Tongue (tissue), 2 donors: ENCODE results near the gene TTC39A. TPM values are rescaled to one million over a fixed set of nuclear protein-coding genes. Genes with fewer than 3 reads are reported as not detected.

Experiments used
- DNase-seq: peaks from one replicate; pipeline ENCODE4 v3.0.0-alpha.2; 2015
- total RNA-seq: library from RNA; depleted of rRNA; stranded (reverse); fragments of >200 nt; gene quantifications from one replicate; pipeline ENCODE4 v1.2.3, GENCODE V29; 2014

TTC39A gene
- total RNA-seq, 1 donor from 2014 or later: 1.7 TPM

- no peak for DNase-seq
Observed at GRCh38 chr1:51314974-51315373, 15.4 kb downstream of the TTC39A start.

DNA sequence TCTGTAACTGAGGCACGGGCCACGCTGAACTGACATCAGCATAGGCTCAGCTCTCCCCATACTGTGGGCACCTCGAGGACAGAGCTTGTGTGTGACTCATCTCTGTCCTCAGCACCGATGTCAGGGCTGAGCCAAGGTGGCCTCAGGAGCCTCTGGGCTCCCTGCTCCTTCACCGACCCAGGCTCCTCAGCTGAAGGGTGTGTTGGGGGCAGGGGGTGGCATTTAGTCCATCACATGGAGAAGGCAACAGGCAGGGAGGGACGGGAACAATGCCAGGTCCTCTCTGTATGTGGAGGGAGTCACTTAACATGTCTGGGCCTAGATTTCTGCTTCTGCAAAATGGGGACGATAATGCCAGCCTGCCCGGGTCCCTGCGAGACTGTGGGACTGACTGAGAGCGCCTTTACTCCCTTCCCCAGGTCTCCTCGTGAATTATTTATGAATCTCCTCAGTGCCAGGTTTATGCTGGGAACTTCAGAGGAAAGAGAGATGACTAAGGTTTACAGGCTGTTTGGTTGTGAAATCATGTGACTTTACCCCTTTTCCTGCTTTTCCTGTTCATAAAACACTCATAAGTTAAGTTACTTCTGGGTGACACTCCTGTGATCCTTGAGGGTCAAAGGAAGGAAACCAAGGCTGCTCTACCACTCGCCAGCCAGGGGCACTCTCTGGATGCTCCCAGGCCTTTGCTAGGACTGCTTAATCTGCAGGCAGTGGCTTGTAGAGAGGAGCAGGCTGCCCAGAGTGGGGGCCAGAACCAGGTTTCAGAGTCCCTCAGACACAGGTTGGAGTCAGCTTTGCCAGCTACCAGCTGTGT, 16.2 kb downstream of the TTC39A start:
- no peak for DNase-seq

DNA sequence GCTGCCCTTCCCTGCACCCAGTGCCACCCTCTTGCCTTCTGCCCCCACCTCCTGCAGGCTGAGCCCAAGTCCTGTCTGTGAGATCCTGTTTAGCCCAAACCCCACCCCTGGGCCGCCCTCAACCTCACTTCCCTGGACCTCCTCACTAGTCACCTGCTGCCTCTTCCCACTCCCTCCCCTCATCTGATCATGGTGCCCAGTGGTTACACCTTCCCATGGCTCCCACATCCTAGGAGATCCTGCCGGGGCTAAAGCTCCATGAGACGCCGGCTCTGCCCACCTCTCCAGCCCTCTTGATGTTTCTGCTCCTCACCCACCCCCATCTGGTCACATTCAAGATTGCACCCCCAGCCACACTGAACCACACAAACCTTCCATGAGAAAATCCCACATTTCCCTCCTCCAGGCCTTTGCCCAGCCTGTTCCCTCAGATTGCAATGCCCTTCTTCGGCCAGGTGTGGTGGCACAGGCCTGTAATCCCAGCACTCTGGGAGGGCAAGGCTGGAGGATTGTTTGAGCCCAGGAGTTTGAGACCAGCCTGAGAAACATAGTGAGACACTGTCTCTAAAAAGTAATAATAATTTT, 17.0 kb downstream of the TTC39A start:
- no peak for DNase-seq

- DNase-seq: no peak
Observed at GRCh38 chr1:51312718-51313117, 17.6 kb downstream of the TTC39A start.

GRCh38 chr1:51311826-51312225, 18.5 kb downstream of the TTC39A start:
- no peak for DNase-seq

DNA sequence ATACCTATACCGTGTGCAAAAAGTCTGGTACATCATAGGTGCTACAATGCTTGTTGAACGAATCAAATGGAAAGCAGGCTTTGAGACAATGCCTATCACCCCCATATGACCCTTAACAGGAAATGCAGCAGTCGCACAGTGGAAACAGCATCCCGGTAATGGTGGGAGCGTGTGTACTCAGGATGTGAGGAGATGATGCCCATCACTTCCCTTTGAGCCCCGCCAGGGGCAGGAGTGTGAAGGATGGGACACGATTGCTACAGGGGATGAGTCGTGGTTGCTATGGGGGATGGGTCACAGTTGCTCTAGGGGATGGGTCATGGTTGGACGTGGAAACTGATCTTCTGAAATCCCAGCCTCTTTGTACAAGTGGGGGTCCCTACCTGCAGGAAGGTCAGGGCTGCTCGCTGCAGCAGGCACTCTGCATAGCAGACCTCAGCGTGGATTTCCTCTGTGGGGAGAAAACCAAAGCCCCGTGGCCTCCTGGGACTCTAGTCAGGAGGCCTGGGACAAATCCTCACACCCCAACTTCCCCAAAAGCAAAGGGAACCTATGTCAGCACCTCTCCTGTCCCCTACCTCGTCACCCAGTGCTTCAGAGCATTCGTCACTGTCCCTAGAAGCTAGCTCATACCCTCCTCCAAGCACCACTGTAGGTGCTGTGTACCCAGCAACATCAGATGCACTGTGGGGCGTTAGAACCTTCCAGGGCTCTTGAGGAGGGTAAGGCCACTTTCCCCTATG, 19.3 kb downstream of the TTC39A start:
- DNase-seq: no peak

DNA sequence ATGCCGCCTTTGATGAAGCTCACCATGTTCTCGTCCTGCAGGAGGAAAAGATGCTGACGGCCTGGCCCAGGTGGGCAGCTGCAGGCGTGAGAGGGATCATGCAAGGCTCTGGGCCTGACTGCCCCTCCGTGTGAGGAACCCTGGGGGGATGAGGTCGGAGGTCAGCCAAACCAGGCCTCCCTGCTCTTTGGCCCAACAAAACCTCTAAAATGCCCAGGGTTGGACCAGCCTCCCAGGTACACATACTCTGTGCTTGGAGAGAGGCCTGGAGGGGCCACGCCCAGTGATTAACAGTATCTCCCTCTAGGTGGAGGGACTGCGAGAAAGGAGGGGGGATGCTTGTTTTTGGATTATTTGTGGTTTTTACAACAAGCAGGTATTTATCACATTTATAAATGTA, 21.1 kb downstream of the TTC39A start:
- DNase-seq: no peak

- DNase-seq: no peak
Observed at GRCh38 chr1:51308636-51309035, 21.7 kb downstream of the TTC39A start.

- no peak for DNase-seq
Observed at GRCh38 chr1:51306950-51307349, 23.4 kb downstream of the TTC39A start.

- no peak for DNase-seq
Observed at GRCh38 chr1:51305371-51305823, 25.0 kb downstream of the TTC39A start.

DNA sequence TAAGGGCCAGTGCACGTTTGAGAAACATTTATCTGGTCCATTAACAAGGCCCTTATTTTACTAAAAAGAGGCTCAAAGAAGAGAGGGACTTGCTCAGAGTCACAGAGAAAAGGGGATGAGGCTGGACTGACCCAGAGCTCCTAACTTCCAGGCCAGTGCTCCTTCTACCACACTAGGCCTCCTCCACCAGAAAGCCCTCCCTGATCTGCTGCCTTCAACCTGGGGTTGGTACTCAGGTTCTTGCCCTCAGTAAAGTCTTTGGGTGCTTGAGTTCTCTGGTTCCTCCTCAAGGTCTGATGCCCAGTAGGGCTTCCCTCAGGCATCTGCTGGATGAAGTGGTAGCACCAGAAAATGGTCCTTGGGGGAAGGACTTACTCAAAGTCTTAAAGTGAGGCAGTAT, 26.0 kb downstream of the TTC39A start:
- no peak for DNase-seq

DNA sequence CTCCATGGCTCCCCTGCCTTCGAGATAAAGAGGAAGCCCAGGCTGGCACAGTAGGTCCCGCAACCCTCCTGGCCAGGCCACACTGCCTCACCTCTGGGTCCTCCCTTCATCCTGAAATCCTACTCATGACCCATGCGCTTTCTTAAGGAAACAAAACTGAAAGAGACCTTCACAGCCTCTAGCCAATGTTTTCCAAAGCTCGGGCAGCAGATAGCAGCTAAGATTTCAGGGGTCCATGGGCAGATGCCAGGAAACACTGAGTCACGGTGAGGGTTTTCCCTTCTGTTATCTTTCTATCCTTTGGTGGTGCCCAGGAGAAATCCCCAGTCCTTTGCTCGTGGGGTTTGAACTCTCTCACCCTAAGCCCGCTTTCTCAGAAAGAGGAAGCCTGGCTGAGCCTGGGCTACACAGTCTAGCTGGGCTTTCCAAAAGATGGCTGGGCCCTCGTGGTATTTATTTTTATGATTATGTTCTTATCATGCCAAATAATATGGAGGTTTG, 26.6 kb downstream of the TTC39A start:
- DNase-seq: no peak

GRCh38 chr1:51303315-51303714, 27.0 kb downstream of the TTC39A start:
- no peak for DNase-seq

GRCh38 chr1:51302746-51303145, 27.6 kb downstream of the TTC39A start:
- DNase-seq: no peak

GRCh38 chr1:51302270-51302669, 28.1 kb downstream of the TTC39A start:
- DNase-seq: no peak

DNA sequence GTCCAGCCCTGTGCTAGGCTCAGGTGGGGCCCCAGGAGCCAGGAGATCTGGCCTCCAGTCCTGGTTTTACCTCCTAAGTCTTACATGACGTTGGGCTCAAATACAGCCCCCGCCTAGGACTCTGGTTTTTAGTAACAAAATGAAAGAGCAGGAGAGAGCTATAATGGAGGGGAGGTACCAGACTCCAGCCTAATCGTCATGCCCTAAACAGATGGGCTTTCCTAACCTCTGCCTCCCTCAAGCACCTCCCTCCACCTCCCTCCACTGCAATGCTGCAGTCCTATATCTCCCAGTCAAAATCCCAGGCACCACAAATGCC, 28.6 kb downstream of the TTC39A start:
- no peak for DNase-seq

DNA sequence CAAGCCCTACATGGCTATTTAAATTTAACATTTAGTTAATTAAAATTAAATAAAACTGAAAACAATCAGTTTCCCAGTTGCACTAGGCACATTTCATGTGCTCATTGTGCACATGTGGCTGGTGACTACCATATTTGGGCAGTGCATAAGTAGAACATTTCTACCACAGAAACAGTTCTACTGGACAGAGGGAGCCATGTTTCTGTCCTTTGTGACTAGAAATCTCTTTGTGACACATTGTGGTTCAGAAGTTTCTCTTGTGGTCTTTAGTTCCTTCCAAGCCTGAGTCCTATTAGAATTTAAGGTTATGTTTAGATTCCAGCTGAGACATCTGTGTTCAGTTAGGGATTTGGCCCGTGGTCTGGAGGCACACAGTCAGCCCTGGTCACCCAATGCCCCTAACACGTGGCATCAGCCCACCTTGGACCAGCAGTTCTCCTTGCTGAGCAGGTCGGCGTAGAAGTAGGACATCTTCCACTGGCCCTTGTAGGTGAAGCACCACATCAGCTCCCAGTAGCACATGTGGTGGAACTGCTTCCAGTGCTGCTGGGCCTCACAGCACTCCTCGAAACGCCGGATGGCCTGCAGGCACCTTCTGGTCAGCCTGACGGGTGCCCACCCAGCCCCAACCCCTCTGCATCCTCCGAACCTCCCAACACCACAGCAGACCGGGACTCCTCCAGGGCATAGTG, 29.1 kb downstream of the TTC39A start:
- no peak for DNase-seq

DNA sequence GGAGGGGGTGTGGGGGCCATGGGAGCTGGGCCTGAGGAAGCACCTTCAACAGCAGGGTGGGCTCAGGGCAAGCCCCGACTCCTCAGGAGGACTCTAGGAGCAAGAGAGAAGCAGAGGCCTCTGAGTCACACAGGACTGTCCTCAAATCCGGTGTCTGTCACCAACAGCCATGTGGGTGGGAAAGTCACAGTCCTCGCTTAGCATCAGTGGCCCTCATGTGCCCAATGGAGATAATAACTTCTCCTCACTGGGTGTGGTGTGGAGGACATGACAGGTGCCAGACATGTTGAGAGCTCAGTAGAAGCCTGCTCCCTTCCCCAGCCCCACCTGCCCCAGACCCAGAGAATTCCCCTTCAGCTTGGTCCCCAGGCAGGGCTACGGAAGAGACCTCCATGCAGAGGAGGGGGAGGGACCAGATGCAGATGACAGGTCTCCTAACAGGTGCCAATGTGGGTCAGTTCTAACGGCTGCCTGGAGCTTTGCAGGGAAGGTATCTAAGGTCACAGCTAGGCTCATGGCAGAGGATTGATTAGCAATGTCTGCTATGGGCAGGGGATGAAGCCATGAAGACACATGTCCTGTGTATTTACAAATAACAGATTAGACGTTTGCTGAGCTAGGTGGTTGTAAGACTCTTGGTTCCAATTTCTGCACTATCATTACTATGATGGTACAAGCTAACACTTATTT, 30.2 kb downstream of the TTC39A start:
- DNase-seq: no peak

DNA sequence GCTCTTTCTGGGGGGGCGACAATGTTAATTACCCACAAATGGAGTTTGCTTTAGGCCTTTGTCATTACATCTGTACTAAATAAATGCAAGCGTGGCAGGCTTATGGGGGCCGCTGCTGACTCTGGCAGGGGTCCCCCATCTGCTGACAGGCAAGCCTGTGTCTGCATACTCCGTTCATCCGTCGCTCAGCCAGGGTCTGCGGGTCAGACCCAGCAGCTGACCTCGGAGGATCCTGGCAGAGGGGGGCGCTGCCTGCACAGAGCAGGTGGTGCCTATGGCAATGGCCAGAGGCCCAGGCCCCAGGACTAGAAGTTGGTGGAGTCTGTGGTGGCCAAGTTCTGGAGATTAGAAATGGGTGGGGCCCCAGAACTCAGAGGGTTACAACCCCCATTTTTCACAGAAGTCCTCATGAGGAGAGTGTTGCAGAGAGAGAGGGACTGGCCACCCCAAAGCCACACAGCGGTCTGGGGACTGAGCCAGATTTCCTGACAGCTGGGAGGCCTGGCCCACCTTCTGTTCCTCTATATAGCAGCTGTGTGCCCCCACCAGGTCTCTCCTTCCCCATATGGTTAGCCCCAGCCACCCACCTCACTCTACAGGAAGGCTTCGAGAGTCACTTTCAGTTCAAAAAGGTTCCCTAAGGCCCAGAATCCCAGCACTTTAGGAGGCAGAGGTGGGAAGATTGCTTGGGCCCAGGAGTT, 31.0 kb downstream of the TTC39A start:
- DNase-seq: no peak

- DNase-seq: no peak
Observed at GRCh38 chr1:51298322-51298705, 32.0 kb downstream of the TTC39A start.
